Measurements from ENCODE around the gene PTRH1.
A peak's percentile ranks its signal among the peaks of the same experiment; 100 is the strongest.

The PTRH1 gene

GRCh38 chr9:127746959-127747569, 31.6 kb upstream of the PTRH1 start:
- peaks cover 0 to 3% of the 10 kb centered on the region in 2 donors for H3K4me1 ChIP-seq (ENCODE audit: control insufficient read depth in 2 of 2, insufficient read depth in 1 of 2, low read depth in 1 of 2, low read length in 2 of 2)
- H2BK5ac ChIP-seq (ENCODE audit: low read length) = no peak overlapping the region
- H3K14ac ChIP-seq (ENCODE audit: low read length) = no peak overlapping the region
- H3K4ac ChIP-seq (ENCODE audit: low read length) = no peak overlapping the region
- no peak overlapping the region for H3K4me2 ChIP-seq (ENCODE audit: insufficient read depth, low read length, poor library complexity, severe bottlenecking)
- no peak overlapping the region for H2BK120ac ChIP-seq (ENCODE audit: low read depth, low read length)
- no peak overlapping the region for H2BK15ac ChIP-seq (ENCODE audit: low read length)
- peak overlapping the region; percentile 27 for H3K18ac ChIP-seq (ENCODE audit: low read length)
- H2AK5ac ChIP-seq (ENCODE audit: low read depth, low read length) = no peak overlapping the region
- no peak overlapping the region for H3K9ac ChIP-seq (ENCODE audit: low read depth, low read length, poor library complexity)
- peaks cover 0 to 33% (median 0%) of the 10 kb centered on the region in 3 experiments for H3K27me3 ChIP-seq (ENCODE audit: control insufficient read depth in 3 of 3, insufficient read depth in 3 of 3, low read depth in 1 of 3, low read length in 3 of 3)
- no peaks in the 10 kb centered on the region for H3K9me3 ChIP-seq (replicated peaks in 1 of 2; ENCODE audit: control insufficient read depth in 2 of 2, insufficient read depth in 1 of 2, low read depth in 1 of 2, low read length in 2 of 2)
- H3K79me1 ChIP-seq (ENCODE audit: low read depth, low read length) = peaks cover 1% of the 10 kb centered on the region
- H2BK12ac ChIP-seq (ENCODE audit: low read length) = no peak overlapping the region
- H3K27ac ChIP-seq (replicated peaks; ENCODE audit: low read length) = no peak overlapping the region
- H3K4me3 ChIP-seq (ENCODE audit: low read length in 2 of 2) = no peak overlapping the region
- no peak overlapping the region for H4K8ac ChIP-seq (ENCODE audit: low read depth, low read length)
- no peak overlapping the region for H3K23ac ChIP-seq (ENCODE audit: low read depth, low read length, poor library complexity)
- no peak overlapping the region for H2AFZ ChIP-seq (ENCODE audit: low read length)
- no peak for DNase-seq (ENCODE audit: low spot score)
- H3K36me3 ChIP-seq (replicated peaks in 1 of 2; ENCODE audit: control insufficient read depth in 2 of 2, insufficient read depth in 2 of 2, low read length in 2 of 2) = peaks cover 0 to 16% of the 10 kb centered on the region in 2 donors
- no peak overlapping the region for H4K91ac ChIP-seq (ENCODE audit: low read depth, low read length, poor library complexity)
- whole genome bisulfite sequencing, 2 donors (ENCODE audit: extremely low coverage in 2 of 2, insufficient read length in 2 of 2, insufficient replicate concordance in 1 of 2) = no CpG with 5 or more reads among the region's 15 CpGs

- Histone ChIP-seq H3K14ac (ENCODE audit: low read length) (no peak overlapping the region), H3K9me3 (replicated peaks in 1 of 2; ENCODE audit: control insufficient read depth in 2 of 2, insufficient read depth in 1 of 2, low read depth in 1 of 2, low read length in 2 of 2) (no peaks in the 10 kb centered on the region), H3K36me3 (replicated peaks in 1 of 2; ENCODE audit: control insufficient read depth in 2 of 2, insufficient read depth in 2 of 2, low read length in 2 of 2) (peaks cover 0 to 15% of the 10 kb centered on the region in 2 donors), H2BK5ac (ENCODE audit: low read length) (no peak overlapping the region), H4K91ac (ENCODE audit: low read depth, low read length, poor library complexity) (no peak overlapping the region), H3K18ac (ENCODE audit: low read length) (no peak overlapping the region), H2AFZ (ENCODE audit: low read length) (no peak overlapping the region), H2AK5ac (ENCODE audit: low read depth, low read length) (peak overlapping the region; percentile 64), H3K4me2 (ENCODE audit: insufficient read depth, low read length, poor library complexity, severe bottlenecking) (no peak overlapping the region), H2BK15ac (ENCODE audit: low read length) (no peak overlapping the region), H3K4ac (ENCODE audit: low read length) (no peak overlapping the region), H2BK12ac (ENCODE audit: low read length) (no peak overlapping the region), H3K79me1 (ENCODE audit: low read depth, low read length) (peaks cover 1% of the 10 kb centered on the region), H3K27me3 (ENCODE audit: control insufficient read depth in 3 of 3, insufficient read depth in 3 of 3, low read depth in 1 of 3, low read length in 3 of 3) (peaks cover 0 to 25% (median 0%) of the 10 kb centered on the region in 3 experiments), H3K23ac (ENCODE audit: low read depth, low read length, poor library complexity) (no peak overlapping the region), H3K4me3 (ENCODE audit: low read length in 2 of 2) (peak overlapping the region in 1 of 2 donors; percentile 51), H3K4me1 (ENCODE audit: control insufficient read depth in 2 of 2, insufficient read depth in 1 of 2, low read depth in 1 of 2, low read length in 2 of 2) (peaks cover 2 to 9% of the 10 kb centered on the region in 2 donors), H2BK120ac (ENCODE audit: low read depth, low read length) (no peak overlapping the region), H3K9ac (ENCODE audit: low read depth, low read length, poor library complexity) (no peak overlapping the region), H4K8ac (ENCODE audit: low read depth, low read length) (no peak overlapping the region), H3K27ac (replicated peaks; ENCODE audit: low read length) (no peak overlapping the region)
- no peak for DNase-seq (ENCODE audit: low spot score)
- no CpG with 5 or more reads among the region's 19 CpGs for WGBS, 2 donors (ENCODE audit: extremely low coverage in 2 of 2, insufficient read length in 2 of 2, insufficient replicate concordance in 1 of 2)
Measured at GRCh38 chr9:127744398-127745110, 29.1 kb upstream of the PTRH1 start.

GRCh38 chr9:127742435-127743088, 27.1 kb upstream of the PTRH1 start:
- H3K14ac ChIP-seq (ENCODE audit: low read length) = no peak overlapping the region
- no peak overlapping the region for H3K23ac ChIP-seq (ENCODE audit: low read depth, low read length, poor library complexity)
- peak; percentile 77 for DNase-seq (ENCODE audit: low spot score)
- no peak overlapping the region for H3K4ac ChIP-seq (ENCODE audit: low read length)
- no peak overlapping the region for H2BK5ac ChIP-seq (ENCODE audit: low read length)
- H4K91ac ChIP-seq (ENCODE audit: low read depth, low read length, poor library complexity) = no peak overlapping the region
- H4K8ac ChIP-seq (ENCODE audit: low read depth, low read length) = no peak overlapping the region
- no peak overlapping the region for H2AK5ac ChIP-seq (ENCODE audit: low read depth, low read length)
- H3K27ac ChIP-seq (replicated peaks; ENCODE audit: low read length) = no peak overlapping the region
- WGBS, 2 donors (ENCODE audit: extremely low coverage in 2 of 2, insufficient read length in 2 of 2, insufficient replicate concordance in 1 of 2) = no CpG with 5 or more reads among the region's 33 CpGs
- no peak overlapping the region for H3K18ac ChIP-seq (ENCODE audit: low read length)
- H3K4me3 ChIP-seq (ENCODE audit: low read length in 2 of 2) = peak overlapping the region; percentile 43 to 74
- no peak overlapping the region for H2BK15ac ChIP-seq (ENCODE audit: low read length)
- H3K4me2 ChIP-seq (ENCODE audit: insufficient read depth, low read length, poor library complexity, severe bottlenecking) = peak overlapping the region; percentile 99
- no peak overlapping the region for H2BK120ac ChIP-seq (ENCODE audit: low read depth, low read length)
- H3K79me1 ChIP-seq (ENCODE audit: low read depth, low read length) = no peaks in the 10 kb centered on the region
- peaks cover 0 to 6% of the 10 kb centered on the region in 2 donors for H3K36me3 ChIP-seq (replicated peaks in 1 of 2; ENCODE audit: control insufficient read depth in 2 of 2, insufficient read depth in 2 of 2, low read length in 2 of 2)
- peak overlapping the region; percentile 89 for H2AFZ ChIP-seq (ENCODE audit: low read length)
- no peak overlapping the region for H3K9ac ChIP-seq (ENCODE audit: low read depth, low read length, poor library complexity)
- H3K27me3 ChIP-seq (ENCODE audit: control insufficient read depth in 3 of 3, insufficient read depth in 3 of 3, low read depth in 1 of 3, low read length in 3 of 3) = peaks cover 0 to 10% (median 0%) of the 10 kb centered on the region in 3 experiments
- no peaks in the 10 kb centered on the region for H3K9me3 ChIP-seq (replicated peaks in 1 of 2; ENCODE audit: control insufficient read depth in 2 of 2, insufficient read depth in 1 of 2, low read depth in 1 of 2, low read length in 2 of 2)
- no peak overlapping the region for H2BK12ac ChIP-seq (ENCODE audit: low read length)
- peaks cover 2 to 9% of the 10 kb centered on the region in 2 donors for H3K4me1 ChIP-seq (ENCODE audit: control insufficient read depth in 2 of 2, insufficient read depth in 1 of 2, low read depth in 1 of 2, low read length in 2 of 2)

Data from neuronal stem cell (in vitro differentiated cells).